HepG2 (cell line): ENCODE results near the gene PBX4. TPM values are rescaled to one million over a fixed set of nuclear protein-coding genes. Genes with fewer than 3 reads are reported as not detected.

ENCODE experiments used
- ATF7 ChIP-seq, 2 experiments: fragments of 450-650 bp in 1 of 2; sonication (generic) in 1 of 2; formaldehyde crosslinking in 1 of 2; IDR thresholded peaks; 2 replicates each; pipeline versions ENCODE4 v1.4.0 to v1.6.1; 2016 to 2020; ENCODE audit warnings: antibody characterized with exemption in 1 of 2, mild to moderate bottlenecking in 1 of 2, missing genetic modification reagents in 1 of 2
- CCAR2 ChIP-seq: fragments of 200-400 bp; formaldehyde crosslinking; optimal IDR thresholded peaks from 2 replicates; pipeline ENCODE3; 2018; ENCODE audit warnings: low read depth, mild to moderate bottlenecking, low read length, moderate library complexity
- HES4 ChIP-seq: sonication (generic); formaldehyde crosslinking; IDR thresholded peaks from 2 replicates; pipeline ENCODE4 v1.9.0; 2021; ENCODE audit warnings: mild to moderate bottlenecking, missing genetic modification reagents, borderline replicate concordance
- HOXD1 ChIP-seq: sonication (generic); formaldehyde crosslinking; IDR thresholded peaks from 2 replicates; pipeline ENCODE4 v1.5.0; 2020; ENCODE audit warnings: missing genetic modification reagents
- KMT2B ChIP-seq: IDR thresholded peaks from 2 replicates; pipeline ENCODE4 v1.6.1; 2016; ENCODE audit warnings: missing genetic modification reagents, missing compliant biosample characterization
- NR2F6 ChIP-seq, 2 experiments: IDR thresholded peaks; 2 replicates each; pipeline ENCODE4 v1.6.1; 2016; ENCODE audit warnings: antibody characterized with exemption in 1 of 2, mild to moderate bottlenecking in 1 of 2
- PRDM10 ChIP-seq: sonication (generic); formaldehyde crosslinking; IDR thresholded peaks from 2 replicates; pipeline ENCODE4 v1.4.0; 2020; ENCODE audit warnings: low read depth, missing genetic modification reagents
- SIN3B ChIP-seq: fragments of 150-350 bp; IDR thresholded peaks from 2 replicates; pipeline ENCODE4 v1.6.1; 2014; ENCODE audit warnings: low read length
- SP2 ChIP-seq: sonication (generic); formaldehyde crosslinking; IDR thresholded peaks from 2 replicates; pipeline ENCODE4 v1.5.1; 2020; ENCODE audit warnings: mild to moderate bottlenecking, missing genetic modification reagents
- ZFP36 ChIP-seq: fragments of 150-350 bp; IDR thresholded peaks from 2 replicates; pipeline ENCODE4 v1.6.1; 2018; ENCODE audit warnings: borderline replicate concordance, low read length, low read depth; ENCODE audit not compliant: partially characterized antibody
- ZNF207 ChIP-seq: fragments of 450-650 bp; IDR thresholded peaks from 2 replicates; pipeline ENCODE4 v1.6.1; 2016; ENCODE audit warnings: antibody characterized with exemption, borderline replicate concordance
- ZNF280B ChIP-seq: sonication (generic); formaldehyde crosslinking; IDR thresholded peaks from 2 replicates; pipeline ENCODE4 v1.5.0; 2020; ENCODE audit warnings: missing genetic modification reagents, mild to moderate bottlenecking, borderline replicate concordance
- ZNF296 ChIP-seq: sonication (generic); formaldehyde crosslinking; conservative IDR thresholded peaks from 2 replicates; pipeline ENCODE4 v1.5.0; 2020; ENCODE audit warnings: mild to moderate bottlenecking, missing genetic modification reagents
- ZNF33B ChIP-seq: sonication (generic); formaldehyde crosslinking; IDR thresholded peaks from 2 replicates; pipeline ENCODE4 v1.5.1; 2020; ENCODE audit warnings: mild to moderate bottlenecking, missing genetic modification reagents
- ZNF737 ChIP-seq: sonication (generic); formaldehyde crosslinking; IDR thresholded peaks from 2 replicates; pipeline ENCODE4 v1.5.0; 2020; ENCODE audit warnings: missing genetic modification reagents, mild to moderate bottlenecking, borderline replicate concordance
- ZNF788 ChIP-seq: sonication (generic); formaldehyde crosslinking; IDR thresholded peaks from 2 replicates; pipeline ENCODE4 v1.5.0; 2020; ENCODE audit warnings: mild to moderate bottlenecking, missing genetic modification reagents, borderline replicate concordance
- ZNF800 ChIP-seq: sonication (generic); formaldehyde crosslinking; IDR thresholded peaks from 2 replicates; pipeline ENCODE4 v1.4.0; 2020; ENCODE audit warnings: missing genetic modification reagents
- polyA plus RNA-seq, 8 experiments: library from polyadenylated mRNA; depleted of rRNA in 3 of 8; stranded (reverse) in 7 of 8; unstranded in 1 of 8; fragments of >200 nt; fragmentation: Illumina TruSeq in 4 of 8; extraction: Trizol in 4 of 8; gene quantifications; 2 replicates each; pipeline versions ENCODE4 v1.2.1 to v1.2.3, GENCODE V29; 2011 to 2016; ENCODE audit warnings: low read depth in 4 of 8, missing spikeins in 1 of 8, mixed read lengths in 1 of 8; ENCODE audit not compliant: insufficient read depth in 1 of 8
- total RNA-seq, 5 experiments: library from RNA; depleted of rRNA; stranded (reverse); fragments of >200 nt; fragmentation: Illumina TruSeq; extraction: Trizol; gene quantifications; 2 replicates each; pipeline ENCODE4 v1.2.3, GENCODE V29; 2016; ENCODE audit warnings: low read depth in 1 of 5
- TF ChIP-seq, protein P1 (sequence below): sonication (generic); formaldehyde crosslinking; IDR thresholded peaks from 2 replicates; pipeline ENCODE4 v1.4.0; 2020; ENCODE audit warnings: mild to moderate bottlenecking, missing genetic modification reagents
- TF ChIP-seq, protein P2 (sequence below): sonication (generic); formaldehyde crosslinking; IDR thresholded peaks from 2 replicates; pipeline ENCODE4 v1.9.0; 2021; ENCODE audit warnings: missing genetic modification reagents, mild to moderate bottlenecking, borderline replicate concordance

PBX4 gene
- total and polyA plus RNA-seq, 2 of the 13 experiments (the other 11 are each of a cell fraction or from before 2014, with no cell fraction given) = not detected

- TF ChIP-seq CCAR2 = no peak
- TF ChIP-seq, protein P1, sequence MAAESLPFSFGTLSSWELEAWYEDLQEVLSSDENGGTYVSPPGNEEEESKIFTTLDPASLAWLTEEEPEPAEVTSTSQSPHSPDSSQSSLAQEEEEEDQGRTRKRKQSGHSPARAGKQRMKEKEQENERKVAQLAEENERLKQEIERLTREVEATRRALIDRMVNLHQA (CRISPR knock-in tag) = no peak
- TF ChIP-seq HOXD1 (CRISPR knock-in tag) = no peak
- peak; percentile 88 for TF ChIP-seq KMT2B (CRISPR knock-in tag)
- TF ChIP-seq ATF7 (IDR thresholded peaks at IDR 0.05) = no peak
- TF ChIP-seq ATF7 (CRISPR knock-in tag; IDR thresholded peaks at IDR 0.05) = peak; percentile 77
- TF ChIP-seq PRDM10 (CRISPR knock-in tag) = no peak
- TF ChIP-seq ZNF280B (CRISPR knock-in tag) = no peak
- no peak for TF ChIP-seq ZFP36
- TF ChIP-seq ZNF296 = 0 out of 2 replicates have a peak, but pooled peaks have one; percentile 75
- TF ChIP-seq, protein P2, sequence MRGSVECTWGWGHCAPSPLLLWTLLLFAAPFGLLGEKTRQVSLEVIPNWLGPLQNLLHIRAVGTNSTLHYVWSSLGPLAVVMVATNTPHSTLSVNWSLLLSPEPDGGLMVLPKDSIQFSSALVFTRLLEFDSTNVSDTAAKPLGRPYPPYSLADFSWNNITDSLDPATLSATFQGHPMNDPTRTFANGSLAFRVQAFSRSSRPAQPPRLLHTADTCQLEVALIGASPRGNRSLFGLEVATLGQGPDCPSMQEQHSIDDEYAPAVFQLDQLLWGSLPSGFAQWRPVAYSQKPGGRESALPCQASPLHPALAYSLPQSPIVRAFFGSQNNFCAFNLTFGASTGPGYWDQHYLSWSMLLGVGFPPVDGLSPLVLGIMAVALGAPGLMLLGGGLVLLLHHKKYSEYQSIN = no peak
- TF ChIP-seq ZNF800 (CRISPR knock-in tag) = peak; percentile 76
- TF ChIP-seq ZNF737 (CRISPR knock-in tag) = peak; percentile 88; the same call in 1 of the 2 replicates
- no peak for TF ChIP-seq NR2F6 (IDR thresholded peaks at IDR 0.05)
- TF ChIP-seq NR2F6 (CRISPR knock-in tag; IDR thresholded peaks at IDR 0.05) = peak; percentile 56; the same call in 1 of the 2 replicates
- 0 out of 2 replicates have a peak, but pooled peaks have one; percentile 56 for TF ChIP-seq ZNF33B (CRISPR knock-in tag)
- no peak for TF ChIP-seq ZNF207
- peak; percentile 85; the same call in 1 of the 2 replicates for TF ChIP-seq ZNF788 (CRISPR knock-in tag)
- TF ChIP-seq SIN3B = peak; percentile 32; the same call in 1 of the 2 replicates
- peak; percentile 72 for TF ChIP-seq SP2 (CRISPR knock-in tag)
- TF ChIP-seq HES4 (CRISPR knock-in tag) = peak; percentile 47; the same call in 1 of the 2 replicates
Observed at GRCh38 chr19:19515642-19516519, 102.6 kb downstream of the PBX4 start, which contains the start of gene NDUFA13 (continued).
